Activated CD4-positive, alpha-beta T cell treated with anti-CD3 and anti-CD28 coated beads, Interleukin-2, amount 50 U/mL, for 1 hour (primary cell): ENCODE measurements around the gene ASTL.

Experiments used
- DNase-seq: peaks from one replicate; pipeline ENCODE4 v3.0.0-alpha.2; 2020

ASTL gene

DNA sequence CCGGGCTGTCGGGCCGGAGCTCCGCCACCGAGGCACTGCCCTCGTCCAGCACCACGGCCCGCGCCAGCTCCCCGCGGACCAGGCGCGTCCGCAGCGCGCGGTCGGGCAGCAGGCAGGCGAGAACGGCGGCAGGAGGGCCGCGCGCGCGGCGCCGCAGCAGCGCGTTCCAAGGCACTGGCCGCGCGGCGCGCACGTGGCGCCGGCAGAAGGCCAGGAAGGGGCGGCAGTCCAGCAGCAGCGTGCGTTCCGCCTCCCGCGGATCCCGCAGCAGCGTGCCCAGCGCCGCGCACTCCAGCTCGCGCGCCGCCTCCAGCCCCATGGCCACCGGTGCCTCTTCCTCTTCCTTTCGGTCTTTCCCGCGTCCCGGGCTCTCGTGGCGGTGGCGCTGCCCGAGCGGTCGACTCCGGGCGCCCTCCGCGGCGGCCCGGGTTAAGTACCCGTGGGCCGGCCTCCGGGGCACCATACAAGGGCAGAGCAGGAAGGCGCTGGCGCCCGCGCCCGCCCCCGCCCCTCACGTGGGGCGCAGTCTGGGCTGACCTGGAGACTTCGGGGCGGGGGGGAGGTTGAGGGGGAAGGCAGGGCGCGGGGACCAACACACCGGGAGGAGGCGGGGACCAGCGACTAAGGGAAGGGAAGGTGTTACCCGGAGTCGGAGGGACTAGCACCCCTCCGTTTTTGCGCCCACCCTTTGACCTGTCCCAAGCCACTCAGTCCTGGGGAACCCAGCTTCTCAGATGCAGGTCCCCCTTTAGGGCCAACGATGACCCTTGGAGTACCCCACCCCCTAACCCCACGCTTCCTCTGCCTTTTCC, 6.9 kb upstream of the ASTL start, which contains the start of gene DUSP2:
Gene DUSP2, minus strand, starts transcription at position 405 of the 812 bp plus-strand sequence. Its CDS starts 86 bp downstream, at position 319.
- DNase-seq, result peak; percentile 87

DNA sequence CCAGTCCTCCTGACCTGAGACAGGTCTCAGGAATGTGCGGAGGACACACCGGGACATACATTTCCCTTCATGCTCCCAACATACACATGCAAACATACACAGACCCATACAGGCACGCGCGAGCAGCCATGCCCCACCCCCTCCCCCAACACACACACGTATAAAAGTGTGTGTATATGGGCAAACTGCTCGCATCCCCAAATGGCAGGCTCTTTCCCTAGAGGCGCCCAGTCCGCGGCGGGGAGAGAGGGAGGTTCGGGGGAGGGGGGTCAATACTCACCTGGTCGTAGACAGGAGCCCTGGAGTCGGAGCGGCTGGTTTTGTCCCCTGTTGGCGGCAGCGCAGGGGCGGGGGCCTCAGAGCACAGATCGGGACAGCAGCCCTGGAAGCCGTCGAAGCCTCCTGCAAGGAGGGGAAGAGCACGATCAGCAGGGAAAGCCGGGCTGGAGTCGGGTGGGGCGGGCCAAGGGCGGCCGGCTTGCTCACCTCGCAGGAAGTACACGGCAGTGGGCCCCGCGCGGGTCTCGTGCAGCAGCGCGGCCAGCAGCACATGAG, 6.3 kb upstream of the ASTL start:
- DNase-seq, result peak; percentile 43

DNA sequence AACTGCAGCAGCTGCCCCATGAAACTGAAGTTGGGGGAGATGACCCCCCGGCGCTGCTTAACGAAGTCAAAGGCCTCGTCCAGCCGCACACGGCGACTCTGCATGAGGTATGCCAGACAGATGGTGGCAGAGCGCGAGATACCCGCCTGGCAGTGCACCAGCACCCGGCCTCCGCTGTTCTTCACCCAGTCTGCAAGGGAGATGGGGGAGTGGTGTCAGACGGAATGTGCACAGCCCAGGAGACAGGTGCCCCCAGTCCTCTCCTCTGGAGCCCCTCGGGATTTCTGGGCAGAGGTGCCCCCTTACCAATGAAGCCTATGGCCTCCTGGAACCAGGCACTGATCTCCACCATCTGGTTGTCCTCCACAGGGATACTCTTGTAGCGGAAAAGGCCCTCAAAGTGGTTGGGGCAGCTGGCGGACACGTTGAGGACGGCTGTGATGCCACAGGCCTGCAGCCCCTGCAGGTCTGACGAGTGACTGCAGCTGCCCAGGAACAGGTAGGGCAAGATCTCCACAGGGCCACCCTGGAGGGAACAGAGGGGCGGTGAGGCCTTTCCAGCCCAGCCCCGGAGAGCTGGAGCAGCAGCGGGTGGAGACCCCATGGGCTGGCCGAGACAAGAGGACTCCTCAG, 5.7 kb upstream of the ASTL start:
- DNase-seq, result peak; percentile 49

GRCh38 chr2:96143231-96143847, 5.0 kb upstream of the ASTL start:
- peak; percentile 48 for DNase-seq

GRCh38 chr2:96142217-96143113, 4.2 kb upstream of the ASTL start:
- peak; percentile 76 for DNase-seq

GRCh38 chr2:96141624-96141967, 3.3 kb upstream of the ASTL start:
- peak; percentile 31 for DNase-seq

GRCh38 chr2:96140941-96141623, 2.8 kb upstream of the ASTL start:
- DNase-seq, result no peak

- DNase-seq, result no peak
Observed at GRCh38 chr2:96139181-96139758, 968 bp upstream of the ASTL start.

DNA sequence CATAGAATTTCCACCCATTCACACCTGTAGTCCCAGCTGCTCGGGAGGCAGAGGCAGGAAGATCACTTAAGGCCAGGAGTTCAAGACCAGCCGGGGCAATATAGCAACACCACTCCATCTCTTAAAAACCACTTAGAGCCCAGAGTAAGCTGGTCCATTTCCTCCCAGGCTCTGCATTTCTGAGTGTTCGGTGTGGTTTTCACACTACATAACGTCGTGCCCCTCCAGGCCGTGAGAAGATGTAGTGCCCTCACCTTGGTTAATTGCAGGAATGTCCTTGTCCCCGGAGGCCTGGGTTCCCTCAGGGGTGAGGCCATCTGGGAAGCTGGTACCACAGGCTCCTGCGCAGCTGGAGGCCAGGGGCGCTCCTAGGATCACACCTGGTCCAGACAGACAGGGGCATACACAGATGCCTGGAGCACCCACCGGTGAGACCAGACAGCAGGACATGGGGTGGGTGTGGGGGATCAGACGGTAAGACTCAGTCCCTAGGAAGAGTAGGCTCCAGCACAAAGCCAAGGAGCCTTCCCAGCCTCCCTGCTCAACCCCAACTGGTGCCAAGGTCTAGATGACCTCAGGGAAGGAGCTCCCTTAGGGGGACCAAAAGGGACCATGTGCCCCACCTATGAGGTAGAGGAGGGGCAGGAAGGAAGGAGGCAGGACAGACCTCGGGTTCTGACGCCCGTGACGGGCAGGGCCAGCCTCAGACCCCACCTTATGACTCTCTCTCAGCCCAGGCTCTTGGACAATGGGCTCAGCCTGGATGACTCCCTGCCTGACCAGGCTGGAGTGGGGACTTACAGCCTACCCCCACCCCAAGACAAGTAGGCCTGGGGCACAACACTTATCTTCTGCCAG, 752 bp downstream of the ASTL start:
- DNase-seq, result no peak

- DNase-seq, result no peak
Observed at GRCh38 chr2:96136129-96136720, 2.1 kb downstream of the ASTL start.

DNA sequence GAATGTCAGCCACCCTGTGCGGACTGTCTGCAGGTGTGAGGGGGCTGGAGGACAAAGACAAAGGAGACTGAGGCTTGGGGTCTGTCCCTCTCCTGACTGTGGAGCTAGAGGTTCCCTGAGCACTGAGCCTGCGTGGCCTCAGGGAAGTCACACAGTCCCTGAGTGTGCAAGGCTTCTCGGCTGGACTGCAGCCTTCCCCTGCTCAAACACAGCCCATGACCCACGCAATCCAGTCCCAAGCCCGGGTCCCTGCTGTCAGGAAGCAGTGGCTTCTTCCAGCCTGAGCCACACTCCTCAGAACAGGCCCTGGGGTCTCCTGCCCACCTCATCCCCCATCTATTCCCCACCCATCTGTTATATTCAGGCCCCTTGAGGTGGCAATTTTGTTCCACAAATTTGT, 2.7 kb downstream of the ASTL start:
- no peak for DNase-seq

- no peak for DNase-seq
Observed at GRCh38 chr2:96135171-96135570, 3.1 kb downstream of the ASTL start.

DNA sequence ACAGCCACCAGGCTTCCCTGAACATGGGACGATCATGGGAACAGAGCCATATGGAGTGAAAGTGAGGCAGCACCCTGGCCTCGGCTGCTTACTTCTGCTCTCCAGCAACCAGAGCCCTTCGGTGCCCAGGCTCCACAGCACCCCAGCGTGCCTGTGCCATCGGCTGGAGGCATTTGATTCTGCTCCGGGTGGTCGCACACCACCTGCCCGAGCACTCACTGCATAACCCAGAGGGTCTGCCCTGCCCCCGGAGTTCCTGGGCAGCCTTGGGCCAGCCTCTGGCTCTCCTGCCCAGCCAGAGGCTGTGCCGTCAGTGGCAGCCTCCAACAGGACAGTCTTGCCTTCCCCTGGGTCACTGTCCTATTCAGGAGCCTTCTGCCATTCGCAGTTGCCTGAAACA, 3.9 kb downstream of the ASTL start:
- DNase-seq, result no peak

DNA sequence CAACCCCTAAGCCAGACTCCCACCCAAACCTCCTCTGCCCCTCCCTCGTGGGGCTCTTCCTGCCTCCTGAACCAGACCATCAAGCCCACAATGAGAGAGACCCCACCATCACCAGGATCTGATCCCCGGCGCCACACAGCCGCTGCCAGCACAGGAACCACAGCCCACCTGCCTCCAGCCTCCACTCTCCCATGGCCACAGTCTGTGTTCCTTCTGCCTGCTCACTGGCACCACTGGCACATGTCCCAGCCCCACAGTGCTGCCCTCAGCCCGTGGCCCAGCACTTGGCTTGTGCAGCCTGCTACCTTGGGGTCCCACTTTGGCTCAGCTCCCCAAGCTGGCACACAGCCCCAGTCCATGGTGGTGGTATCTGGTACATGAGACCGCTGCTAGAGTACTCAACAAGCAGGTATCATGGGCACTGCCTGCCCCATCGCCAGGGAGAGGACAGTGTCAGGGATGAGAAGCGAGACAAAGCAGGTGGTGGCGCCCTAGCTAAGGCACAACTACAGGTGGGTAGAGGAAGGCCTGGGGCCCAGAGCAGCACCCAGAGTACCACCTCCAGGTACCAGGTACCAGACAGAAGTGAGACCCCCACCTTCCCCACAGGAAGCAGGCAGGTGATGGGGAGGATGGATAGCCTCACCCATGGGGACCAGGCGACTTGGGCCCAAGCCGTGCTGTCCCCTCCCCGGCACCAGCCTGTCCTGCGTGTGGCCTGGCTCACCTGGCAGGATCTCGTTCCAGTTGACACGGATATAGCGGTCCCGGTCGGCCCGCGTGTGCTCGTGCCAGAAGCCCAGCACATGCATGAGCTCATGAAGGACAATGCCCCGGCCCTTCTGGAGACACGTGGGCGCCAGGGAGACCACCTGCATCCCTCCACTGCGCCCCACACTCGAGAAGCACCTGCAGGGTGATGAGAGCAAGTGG, 6.2 kb downstream of the ASTL start:
- DNase-seq, result no peak

DNA sequence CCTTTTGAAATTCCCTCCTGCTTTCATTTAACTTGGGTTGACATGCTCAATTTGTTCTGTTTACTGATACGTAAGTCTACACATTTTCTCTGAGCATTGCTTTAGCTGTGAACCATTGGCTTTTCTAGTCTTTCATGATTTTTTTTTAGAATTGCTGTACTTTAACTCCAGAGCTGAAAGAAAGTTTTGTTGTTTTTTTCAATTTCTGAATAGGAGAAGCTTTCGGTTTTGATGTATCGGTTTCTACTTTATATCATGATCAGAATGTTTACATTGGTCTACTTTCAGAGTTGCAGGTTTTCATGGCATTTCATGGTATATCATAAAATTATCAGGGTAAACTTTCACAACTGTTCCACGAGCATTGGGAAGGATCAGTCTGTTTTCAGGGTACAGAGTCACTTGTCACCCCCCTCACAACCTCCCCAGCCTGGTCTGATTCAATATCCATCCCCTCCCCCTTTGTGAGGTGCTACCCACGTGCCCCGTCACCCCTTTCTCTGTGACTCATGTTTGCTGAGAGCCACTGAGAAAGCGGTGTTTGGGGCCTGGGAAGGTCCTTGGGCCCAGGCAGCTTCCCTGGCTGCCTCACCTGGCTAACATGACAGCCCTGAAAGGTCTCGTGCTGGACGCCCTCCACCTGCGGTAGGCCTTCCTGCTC, 7.0 kb downstream of the ASTL start:
- no peak for DNase-seq

GRCh38 chr2:96130483-96130882, 7.8 kb downstream of the ASTL start:
- DNase-seq, result no peak

DNA sequence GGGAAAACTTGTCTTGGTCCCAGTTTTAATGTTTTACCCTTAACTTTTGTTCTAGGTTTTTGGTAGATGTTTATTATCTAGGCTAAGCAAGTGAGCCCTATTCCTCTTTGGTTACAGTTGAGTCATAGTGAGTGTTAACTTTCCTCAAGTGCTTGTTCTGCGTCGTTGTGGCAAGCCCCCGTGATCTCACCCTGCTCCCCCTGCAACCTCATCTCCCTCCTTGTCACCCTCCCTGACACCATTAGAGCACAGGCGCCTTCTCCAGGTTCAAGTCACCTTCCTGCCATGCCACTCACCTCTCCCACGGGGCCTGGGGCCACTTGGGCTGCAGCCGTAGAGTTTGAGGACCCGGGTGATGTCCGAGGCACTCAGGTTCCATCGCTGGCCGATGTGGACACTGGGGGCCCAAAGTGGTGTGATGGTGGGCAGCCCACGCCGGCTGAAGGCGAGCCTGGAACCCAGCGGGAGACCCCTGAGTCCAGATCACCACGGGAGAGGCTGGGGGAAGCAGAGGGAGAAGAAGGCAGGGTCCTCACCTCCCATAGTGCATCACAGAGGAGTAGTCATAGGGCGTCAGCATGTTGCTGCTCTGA, 8.7 kb downstream of the ASTL start:
- no peak for DNase-seq

GRCh38 chr2:96128456-96128855, 9.8 kb downstream of the ASTL start:
- no peak for DNase-seq
